Endodermal cell (in vitro differentiated cells): Measurements from ENCODE around the gene RPS6KC1. TPM values are rescaled to one million over a fixed set of nuclear protein-coding genes. Genes with fewer than 3 reads are reported as not detected.

Experiments used
- DNase-seq: peaks from one replicate; pipeline ENCODE4 v3.0.0-alpha.2; 2017
- H3K27ac ChIP-seq: 2 replicates; pipeline ENCODE4 v1.5.1; 2013; ENCODE audit warnings: mild to moderate bottlenecking, low read depth, low read length, moderate library complexity
- H3K27me3 ChIP-seq: 2 replicates; pipeline ENCODE4 v1.6.1; 2013; ENCODE audit warnings: mild to moderate bottlenecking, low read length, moderate library complexity; ENCODE audit not compliant: insufficient read depth, control insufficient read depth, poor library complexity, severe bottlenecking
- H3K36me3 ChIP-seq: 2 replicates; pipeline ENCODE4 v1.7.0; 2013; ENCODE audit warnings: mild to moderate bottlenecking, low read length, moderate library complexity; ENCODE audit not compliant: control insufficient read depth, insufficient read depth
- H3K4me1 ChIP-seq: one replicate; pipeline ENCODE4 v1.7.0; 2013; ENCODE audit warnings: low read length; ENCODE audit not compliant: control insufficient read depth, insufficient read depth
- H3K4me3 ChIP-seq: 2 replicates; pipeline ENCODE4 v1.5.1; 2013; ENCODE audit warnings: mild to moderate bottlenecking, low read length, moderate library complexity
- H3K9ac ChIP-seq: 2 replicates; pipeline ENCODE4 v1.6.1; 2013; ENCODE audit warnings: mild to moderate bottlenecking, low read length, moderate library complexity; ENCODE audit not compliant: poor library complexity, severe bottlenecking; ENCODE audit errors: extremely low read depth
- H3K9me3 ChIP-seq: 2 replicates; pipeline ENCODE4 v1.6.1; 2013; ENCODE audit warnings: mild to moderate bottlenecking, low read length, moderate library complexity; ENCODE audit not compliant: control insufficient read depth
- H3K27ac Mint-ChIP-seq: 2 replicates; pipeline ENCODE4 v1.8.0; 2020; ENCODE audit warnings: mixed read lengths
- H3K27me3 Mint-ChIP-seq: 2 replicates; pipeline ENCODE4 v1.8.0; 2021; ENCODE audit warnings: mild to moderate bottlenecking, mixed read lengths; ENCODE audit not compliant: insufficient read depth
- H3K36me3 Mint-ChIP-seq: 2 replicates; pipeline ENCODE4 v1.8.0; 2020; ENCODE audit warnings: low read depth, mixed read lengths
- H3K4me1 Mint-ChIP-seq: 2 replicates; pipeline ENCODE4 v1.8.0; 2020; ENCODE audit warnings: mixed read lengths
- H3K4me3 Mint-ChIP-seq: 2 replicates; pipeline ENCODE4 v1.8.0; 2020; ENCODE audit warnings: mild to moderate bottlenecking, moderate library complexity, mixed read lengths
- H3K9me3 Mint-ChIP-seq: 2 replicates; pipeline ENCODE4 v1.8.0; 2020; ENCODE audit warnings: mild to moderate bottlenecking, mixed read lengths
- WGBS, 2 experiments: methylation state at CpG; one replicate each; pipeline versions ENCODE4 v1.1.5 to v1.1.7; 2013; ENCODE audit warnings: missing lambda C conversion rate in 2 of 2, mixed read lengths in 1 of 2; ENCODE audit not compliant: insufficient coverage in 1 of 2, insufficient read length in 1 of 2; 5-methylcytosine and 5-hydroxymethylcytosine counted together
- total RNA-seq, 2 donors: library from RNA; stranded (reverse); fragmentation: NEBNext Ultra II Directional in 1 of 2; extraction: Animal tissue kit (Norgen Biotek cat#: 25700) in 1 of 2; gene quantifications; 2 replicates in 1 of 2; 3 replicates in 1 of 2; pipeline ENCODE4 v1.2.1, GENCODE V29; 2021
- TF ChIP-seq, protein P1 (sequence below): fragments of 200-600 bp; sonication (generic); conservative IDR thresholded peaks from 2 replicates; pipeline ENCODE4 v1.5.0; 2021; ENCODE audit warnings: antibody characterized with exemption, mild to moderate bottlenecking

Gene RPS6KC1
- total RNA-seq, 2 donors from 2014 or later = 31.4 to 36.3 TPM

- H3K27ac Mint-ChIP-seq = no peak overlapping the region
- 83% methylated on average over 3 of the region's 4 CpGs; no CpG with 5 or more reads in 1 of the 2 experiments for WGBS, 2 experiments
- no peaks in the 10 kb centered on the region for H3K36me3 Mint-ChIP-seq
- no peak overlapping the region for H3K4me3 Mint-ChIP-seq
- H3K4me1 Mint-ChIP-seq = peaks cover 16% of the 10 kb centered on the region
- H3K9me3 ChIP-seq = no peaks in the 10 kb centered on the region
- no peaks in the 10 kb centered on the region for H3K36me3 ChIP-seq
- no peak overlapping the region for H3K27ac ChIP-seq
- no peak for DNase-seq
- no peak overlapping the region for H3K9ac ChIP-seq
- no peak overlapping the region for H3K4me3 ChIP-seq
- no peaks in the 10 kb centered on the region for H3K4me1 ChIP-seq
- no peaks in the 10 kb centered on the region for H3K27me3 Mint-ChIP-seq
- no peaks in the 10 kb centered on the region for H3K27me3 ChIP-seq
- TF ChIP-seq, protein P1, sequence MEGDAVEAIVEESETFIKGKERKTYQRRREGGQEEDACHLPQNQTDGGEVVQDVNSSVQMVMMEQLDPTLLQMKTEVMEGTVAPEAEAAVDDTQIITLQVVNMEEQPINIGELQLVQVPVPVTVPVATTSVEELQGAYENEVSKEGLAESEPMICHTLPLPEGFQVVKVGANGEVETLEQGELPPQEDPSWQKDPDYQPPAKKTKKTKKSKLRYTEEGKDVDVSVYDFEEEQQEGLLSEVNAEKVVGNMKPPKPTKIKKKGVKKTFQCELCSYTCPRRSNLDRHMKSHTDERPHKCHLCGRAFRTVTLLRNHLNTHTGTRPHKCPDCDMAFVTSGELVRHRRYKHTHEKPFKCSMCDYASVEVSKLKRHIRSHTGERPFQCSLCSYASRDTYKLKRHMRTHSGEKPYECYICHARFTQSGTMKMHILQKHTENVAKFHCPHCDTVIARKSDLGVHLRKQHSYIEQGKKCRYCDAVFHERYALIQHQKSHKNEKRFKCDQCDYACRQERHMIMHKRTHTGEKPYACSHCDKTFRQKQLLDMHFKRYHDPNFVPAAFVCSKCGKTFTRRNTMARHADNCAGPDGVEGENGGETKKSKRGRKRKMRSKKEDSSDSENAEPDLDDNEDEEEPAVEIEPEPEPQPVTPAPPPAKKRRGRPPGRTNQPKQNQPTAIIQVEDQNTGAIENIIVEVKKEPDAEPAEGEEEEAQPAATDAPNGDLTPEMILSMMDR = no peak
- no peaks in the 10 kb centered on the region for H3K9me3 Mint-ChIP-seq
These were observed 240.5 kb downstream of the RPS6KC1 start for GRCh38 chr1:213291526-213291925.

DNA sequence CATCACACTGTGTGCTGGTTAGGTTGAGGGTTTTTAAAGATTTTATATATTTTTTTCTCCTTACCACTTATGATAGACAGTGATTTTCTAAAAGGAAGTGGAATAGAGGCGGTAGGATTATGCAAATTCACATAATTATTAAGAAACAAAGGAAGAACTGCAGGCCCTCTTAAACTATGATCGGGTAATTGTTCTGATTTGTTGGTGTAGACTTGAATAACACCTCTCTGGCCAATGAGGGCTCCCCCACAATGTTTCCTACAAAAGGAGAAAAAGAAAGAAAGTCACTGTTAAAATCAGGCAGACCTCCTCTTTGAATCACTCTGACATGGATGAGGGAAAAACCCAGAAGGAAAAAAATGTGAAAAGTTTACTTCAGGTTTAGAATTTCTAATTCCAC lies 241.6 kb downstream of the RPS6KC1 start:
- no peaks in the 10 kb centered on the region for H3K9me3 Mint-ChIP-seq

GRCh38 chr1:213295860-213296259 lies 244.8 kb downstream of the RPS6KC1 start:
- peaks cover 10% of the 10 kb centered on the region for H3K4me1 Mint-ChIP-seq
- no peak overlapping the region for H3K27ac ChIP-seq
- peaks cover 4% of the 10 kb centered on the region for H3K9me3 ChIP-seq
- TF ChIP-seq, protein P1 = no peak
- 94 to 95% methylated on average over 1 of the region's 1 CpG for WGBS, 2 experiments
- H3K9me3 Mint-ChIP-seq = no peaks in the 10 kb centered on the region
- H3K4me3 Mint-ChIP-seq = no peak overlapping the region
- H3K36me3 Mint-ChIP-seq = no peaks in the 10 kb centered on the region
- no peaks in the 10 kb centered on the region for H3K27me3 Mint-ChIP-seq
- H3K36me3 ChIP-seq = no peaks in the 10 kb centered on the region
- no peak for DNase-seq
- H3K27ac Mint-ChIP-seq = no peak overlapping the region
- H3K9ac ChIP-seq = no peak overlapping the region
- H3K27me3 ChIP-seq = no peaks in the 10 kb centered on the region
- no peak overlapping the region for H3K4me3 ChIP-seq
- H3K4me1 ChIP-seq = no peaks in the 10 kb centered on the region

More for the DNA sequence above, 241.6 kb downstream of the RPS6KC1 start:
- TF ChIP-seq, protein P1 = no peak
- Histone ChIP-seq H3K27me3 (no peaks in the 10 kb centered on the region), H3K4me1 (no peaks in the 10 kb centered on the region), H3K4me3 (no peak overlapping the region), H3K9ac (no peak overlapping the region), H3K36me3 (no peaks in the 10 kb centered on the region), H3K9me3 (peaks cover 4% of the 10 kb centered on the region), H3K27ac (no peak overlapping the region)
- no peak for DNase-seq
- Mint-ChIP-seq H3K27me3 (no peaks in the 10 kb centered on the region), H3K27ac (no peak overlapping the region), H3K4me1 (peaks cover 16% of the 10 kb centered on the region), H3K4me3 (no peak overlapping the region), H3K36me3 (no peaks in the 10 kb centered on the region)
- 93% methylated on average over 1 of the region's 2 CpGs; no CpG with 5 or more reads in 1 of the 2 experiments for WGBS, 2 experiments
